A673 (cell line): Measurements from ENCODE around the gene TUBA4B.

Source experiments
- EZH2 ChIP-seq: fragments of 200-600 bp; sonication (generic); IDR thresholded peaks from 2 replicates; pipeline ENCODE4 v1.6.1; 2017; ENCODE audit warnings: borderline replicate concordance, low read depth, mild to moderate bottlenecking, mixed read lengths, antibody characterized with exemption, low read length; ENCODE audit not compliant: poor library complexity, severe bottlenecking
- TF ChIP-seq, protein P1 (sequence below): fragments of 300-800, 200-600 bp; sonication (generic); conservative IDR thresholded peaks from 2 replicates; pipeline ENCODE4 v1.5.1; 2017; ENCODE audit warnings: low read depth, mild to moderate bottlenecking, antibody characterized with exemption, low read length, moderate library complexity, mixed read lengths

DNA sequence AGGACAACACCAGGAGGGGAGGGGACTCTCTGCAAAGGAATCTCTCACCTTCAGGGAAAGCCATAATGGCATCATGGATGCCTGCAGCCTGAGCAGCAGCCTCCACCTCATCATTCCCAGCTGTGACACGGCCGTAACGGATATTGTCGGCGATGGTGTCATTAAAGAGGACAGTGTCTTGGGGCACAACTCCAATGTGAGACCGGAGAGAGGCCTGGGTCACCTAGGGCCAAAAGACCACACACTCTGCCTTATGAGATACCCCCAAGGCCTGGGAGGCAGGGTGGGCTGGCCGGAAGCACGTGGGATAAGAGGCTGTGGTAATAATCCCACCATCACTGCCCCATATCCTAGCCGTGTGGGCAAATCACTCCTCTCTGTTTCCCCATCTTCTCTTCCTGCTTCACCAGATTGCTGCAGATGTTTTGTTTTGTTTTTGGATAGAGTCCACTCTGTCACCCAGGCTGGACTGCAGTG, 42.1 kb upstream of the TUBA4B start:
- TF ChIP-seq, protein P1, sequence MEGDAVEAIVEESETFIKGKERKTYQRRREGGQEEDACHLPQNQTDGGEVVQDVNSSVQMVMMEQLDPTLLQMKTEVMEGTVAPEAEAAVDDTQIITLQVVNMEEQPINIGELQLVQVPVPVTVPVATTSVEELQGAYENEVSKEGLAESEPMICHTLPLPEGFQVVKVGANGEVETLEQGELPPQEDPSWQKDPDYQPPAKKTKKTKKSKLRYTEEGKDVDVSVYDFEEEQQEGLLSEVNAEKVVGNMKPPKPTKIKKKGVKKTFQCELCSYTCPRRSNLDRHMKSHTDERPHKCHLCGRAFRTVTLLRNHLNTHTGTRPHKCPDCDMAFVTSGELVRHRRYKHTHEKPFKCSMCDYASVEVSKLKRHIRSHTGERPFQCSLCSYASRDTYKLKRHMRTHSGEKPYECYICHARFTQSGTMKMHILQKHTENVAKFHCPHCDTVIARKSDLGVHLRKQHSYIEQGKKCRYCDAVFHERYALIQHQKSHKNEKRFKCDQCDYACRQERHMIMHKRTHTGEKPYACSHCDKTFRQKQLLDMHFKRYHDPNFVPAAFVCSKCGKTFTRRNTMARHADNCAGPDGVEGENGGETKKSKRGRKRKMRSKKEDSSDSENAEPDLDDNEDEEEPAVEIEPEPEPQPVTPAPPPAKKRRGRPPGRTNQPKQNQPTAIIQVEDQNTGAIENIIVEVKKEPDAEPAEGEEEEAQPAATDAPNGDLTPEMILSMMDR = no peak
- TF ChIP-seq EZH2 = no peak
